Measurements from ENCODE around the gene RPH3AL. TPM values are rescaled to one million over a fixed set of nuclear protein-coding genes. Genes with fewer than 3 reads are reported as not detected.

RPH3AL gene
- total and polyA plus RNA-seq, 7 donors, result 3.7 to 18.5 (median 9.7) TPM

DNA sequence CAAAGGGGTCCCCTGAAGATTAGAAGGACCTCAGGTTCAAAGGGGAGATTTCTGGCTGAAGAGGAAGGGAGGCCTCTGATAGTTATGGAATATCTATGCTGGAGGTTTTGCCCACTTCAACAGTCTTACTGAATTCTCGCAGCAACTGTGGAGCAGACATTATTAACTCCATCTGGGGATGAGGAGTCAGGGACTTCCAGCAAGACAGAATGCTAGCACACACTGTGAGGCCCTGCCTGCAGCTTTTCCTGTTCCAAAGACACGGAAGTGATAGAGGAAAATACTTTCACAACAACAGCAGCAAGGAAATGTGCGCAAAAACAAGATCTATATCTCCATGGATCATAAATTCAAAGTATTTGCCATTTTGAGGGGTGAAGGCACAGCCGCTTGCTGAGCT is 72.8 kb downstream of the RPH3AL start:
- Histone ChIP-seq H3K36me3 (ENCODE audit: insufficient read depth in 1 of 2, low read depth in 1 of 2) (no peaks in the 10 kb centered on the region), H3K4me1 (no peaks in the 10 kb centered on the region), H3K4me3 (no peak overlapping the region), H3K9me3 (no peaks in the 10 kb centered on the region), H3K27ac (peak overlapping the region; percentile 23), H3K27me3 (ENCODE audit: insufficient read depth in 3 of 3, low read length in 2 of 3) (no peaks in the 10 kb centered on the region)
- intact Hi-C loops (cut with DNase I), result no loop called here
- TF ChIP-seq, protein P1, sequence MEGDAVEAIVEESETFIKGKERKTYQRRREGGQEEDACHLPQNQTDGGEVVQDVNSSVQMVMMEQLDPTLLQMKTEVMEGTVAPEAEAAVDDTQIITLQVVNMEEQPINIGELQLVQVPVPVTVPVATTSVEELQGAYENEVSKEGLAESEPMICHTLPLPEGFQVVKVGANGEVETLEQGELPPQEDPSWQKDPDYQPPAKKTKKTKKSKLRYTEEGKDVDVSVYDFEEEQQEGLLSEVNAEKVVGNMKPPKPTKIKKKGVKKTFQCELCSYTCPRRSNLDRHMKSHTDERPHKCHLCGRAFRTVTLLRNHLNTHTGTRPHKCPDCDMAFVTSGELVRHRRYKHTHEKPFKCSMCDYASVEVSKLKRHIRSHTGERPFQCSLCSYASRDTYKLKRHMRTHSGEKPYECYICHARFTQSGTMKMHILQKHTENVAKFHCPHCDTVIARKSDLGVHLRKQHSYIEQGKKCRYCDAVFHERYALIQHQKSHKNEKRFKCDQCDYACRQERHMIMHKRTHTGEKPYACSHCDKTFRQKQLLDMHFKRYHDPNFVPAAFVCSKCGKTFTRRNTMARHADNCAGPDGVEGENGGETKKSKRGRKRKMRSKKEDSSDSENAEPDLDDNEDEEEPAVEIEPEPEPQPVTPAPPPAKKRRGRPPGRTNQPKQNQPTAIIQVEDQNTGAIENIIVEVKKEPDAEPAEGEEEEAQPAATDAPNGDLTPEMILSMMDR (IDR thresholded peaks at IDR 0.05), result no peak
- 55 to 83% (median 70%) methylated on average over 4 of the region's 4 CpGs for WGBS, 3 donors
- DNase-seq, result no peak
- no peak for ATAC-seq

DNA sequence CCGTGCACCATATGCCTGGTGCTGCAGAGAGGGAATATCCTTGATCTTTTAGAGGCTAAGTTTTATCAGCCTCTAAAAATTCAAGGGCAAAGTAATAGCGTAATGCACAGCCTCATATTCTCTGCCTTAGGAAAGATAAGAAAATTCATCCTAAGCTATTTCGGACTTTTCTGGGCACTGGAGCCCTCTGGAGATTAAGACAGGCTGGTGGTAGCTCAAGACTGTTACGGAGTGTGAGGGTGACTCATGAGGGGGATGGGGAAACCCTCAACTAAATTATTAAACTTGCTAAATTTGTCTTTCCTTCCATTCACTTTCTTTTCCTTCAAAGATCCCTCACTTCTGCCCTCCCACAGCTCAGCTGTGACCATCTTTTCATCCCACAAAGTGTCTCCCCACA is 73.3 kb downstream of the RPH3AL start:
- no peaks in the 10 kb centered on the region for H3K27me3 ChIP-seq (ENCODE audit: insufficient read depth in 3 of 3, low read length in 2 of 3)
- no peaks in the 10 kb centered on the region for H3K4me1 ChIP-seq
- intact Hi-C loops (cut with DNase I), result no loop called here
- WGBS, 3 donors, result 78 to 93% (median 92%) methylated on average over 4 of the region's 4 CpGs
- H3K9me3 ChIP-seq, result no peaks in the 10 kb centered on the region
- no peak for ATAC-seq
- no peak overlapping the region for H3K4me3 ChIP-seq
- TF ChIP-seq, protein P1 (IDR thresholded peaks at IDR 0.05), result no peak
- no peak overlapping the region for H3K27ac ChIP-seq
- no peaks in the 10 kb centered on the region for H3K36me3 ChIP-seq (ENCODE audit: insufficient read depth in 1 of 2, low read depth in 1 of 2)
- no peak for DNase-seq

DNA sequence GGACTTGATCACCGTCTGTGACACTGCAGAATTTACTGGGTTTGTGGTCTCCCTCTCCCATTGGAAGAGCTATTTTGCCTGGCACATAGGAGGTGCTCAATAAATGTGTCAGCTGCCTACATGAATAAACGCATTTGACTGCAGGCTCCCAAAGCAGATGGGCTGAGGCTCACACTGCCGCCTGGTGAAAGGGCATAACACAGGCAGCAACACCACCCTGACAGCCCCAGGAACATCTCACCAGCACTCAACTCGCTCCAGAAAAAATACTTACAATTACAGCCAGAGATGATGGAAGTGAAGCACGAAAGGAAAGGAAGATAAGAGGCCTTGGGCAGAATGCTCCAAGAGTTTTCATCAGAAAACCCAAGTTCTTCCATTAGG is 73.9 kb downstream of the RPH3AL start:
- intact Hi-C loops (cut with DNase I), result no loop called here
- 92 to 95% (median 94%) methylated on average over 5 of the region's 5 CpGs for WGBS, 3 donors
- TF ChIP-seq, protein P1 (IDR thresholded peaks at IDR 0.05), result no peak
- Histone ChIP-seq H3K36me3 (ENCODE audit: insufficient read depth in 1 of 2, low read depth in 1 of 2) (no peaks in the 10 kb centered on the region), H3K4me1 (no peaks in the 10 kb centered on the region), H3K27ac (no peak overlapping the region), H3K9me3 (no peaks in the 10 kb centered on the region), H3K4me3 (no peak overlapping the region), H3K27me3 (ENCODE audit: insufficient read depth in 3 of 3, low read length in 2 of 3) (no peaks in the 10 kb centered on the region)
- no peak for ATAC-seq
- DNase-seq, result no peak

DNA sequence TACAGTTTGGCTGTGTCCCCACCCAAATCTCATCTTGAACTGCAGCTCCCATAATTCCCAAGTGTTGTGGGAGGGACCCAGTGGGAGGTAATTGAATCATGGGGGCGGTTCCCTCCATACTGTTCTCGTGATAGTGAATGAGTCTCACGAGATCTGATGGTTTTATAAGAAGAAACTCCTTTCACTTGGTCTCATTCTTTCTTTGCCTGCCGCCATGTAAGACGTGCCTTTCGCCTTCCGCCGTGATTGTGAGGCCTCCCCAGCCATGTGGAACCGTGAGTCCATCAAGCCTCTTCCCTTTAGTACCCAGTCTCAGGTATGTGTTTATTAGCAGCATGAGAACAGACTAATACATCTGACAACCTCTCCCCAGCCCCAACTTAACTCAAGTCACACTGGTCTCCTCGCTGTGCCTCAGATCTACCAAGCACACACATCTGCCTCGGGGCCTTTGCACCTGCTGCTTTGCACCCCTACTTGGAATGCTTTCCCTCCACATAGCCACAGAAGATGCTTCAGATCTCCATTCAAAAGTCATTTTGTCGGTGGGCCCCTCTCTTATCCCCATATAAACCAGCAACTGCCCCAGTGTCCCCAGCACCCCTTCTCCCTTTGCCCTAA is 74.4 kb downstream of the RPH3AL start:
- TF ChIP-seq, protein P1 (IDR thresholded peaks at IDR 0.05), result no peak
- H3K9me3 ChIP-seq, result no peaks in the 10 kb centered on the region
- no peaks in the 10 kb centered on the region for H3K4me1 ChIP-seq
- no peaks in the 10 kb centered on the region for H3K36me3 ChIP-seq (ENCODE audit: insufficient read depth in 1 of 2, low read depth in 1 of 2)
- H3K27me3 ChIP-seq (ENCODE audit: insufficient read depth in 3 of 3, low read length in 2 of 3), result no peaks in the 10 kb centered on the region
- 85 to 90% (median 89%) methylated on average over 12 of the region's 12 CpGs for WGBS, 3 donors
- ATAC-seq (no peak), DNase-seq (no peak)
- no peak overlapping the region for H3K27ac ChIP-seq
- no peak overlapping the region for H3K4me3 ChIP-seq
- intact Hi-C loops (cut with DNase I), result no loop called here

DNA sequence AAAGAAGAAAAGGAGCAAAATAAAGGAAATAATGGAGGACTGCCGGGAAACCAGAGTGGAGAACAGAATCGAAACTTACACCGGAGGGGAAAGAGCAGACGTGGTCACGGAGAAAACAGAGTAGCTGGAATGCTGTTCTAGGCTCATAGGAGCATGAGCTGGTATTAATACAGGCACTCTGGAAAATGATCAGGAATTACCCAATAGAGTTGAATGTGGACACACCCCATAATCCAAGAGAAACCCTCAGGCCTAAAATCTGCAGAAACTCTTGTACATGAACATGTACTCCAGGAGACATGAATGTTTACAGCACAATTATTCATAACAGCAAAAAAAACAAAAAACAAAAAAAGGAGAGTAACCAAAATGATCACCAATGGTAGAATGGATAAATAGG is 77.7 kb downstream of the RPH3AL start:
- intact Hi-C loops (cut with DNase I), result no loop called here
- DNase-seq, result no peak
- Histone ChIP-seq H3K4me3 (no peak overlapping the region), H3K36me3 (ENCODE audit: insufficient read depth in 1 of 2, low read depth in 1 of 2) (no peaks in the 10 kb centered on the region), H3K27me3 (ENCODE audit: insufficient read depth in 3 of 3, low read length in 2 of 3) (no peaks in the 10 kb centered on the region), H3K4me1 (no peaks in the 10 kb centered on the region), H3K9me3 (no peaks in the 10 kb centered on the region), H3K27ac (no peak overlapping the region)
- TF ChIP-seq, protein P1 (IDR thresholded peaks at IDR 0.05), result no peak
- ATAC-seq, result no peak
- WGBS, 3 donors, result 94 to 98% (median 94%) methylated on average over 5 of the region's 5 CpGs

All from psoas muscle (tissue), 8 donors.